ENCODE data around the gene PPP1R14B. TPM values are rescaled to one million over a fixed set of nuclear protein-coding genes. Genes with fewer than 3 reads are reported as not detected.

PPP1R14B gene
- total and polyA plus RNA-seq, 2 of the 13 experiments (the other 11 are each of a cell fraction or from before 2014, with no cell fraction given) = 110 to 148 TPM

- Histone ChIP-seq H3K27me3 (ENCODE audit: control insufficient read depth in 1 of 2, insufficient read depth in 2 of 2, low read length in 2 of 2) (no peaks in the 10 kb centered on the region; a peak in 1 of 5 replicates), H3K4me3 (replicated peaks in 1 of 3; ENCODE audit: insufficient read depth in 1 of 3, low read depth in 2 of 3, low read length in 3 of 3) (peak overlapping the region; percentile 13 to 89 (median 84); a peak in 3 of 6 replicates), H4K20me1 (ENCODE audit: insufficient read depth, low read length) (no peaks in the 10 kb centered on the region), H3K9me3 (ENCODE audit: low read length) (no peaks in the 10 kb centered on the region), H3K4me2 (ENCODE audit: low read depth, low read length) (peak overlapping the region; percentile 100), H3K9ac (ENCODE audit: insufficient read depth, low read depth, low read length) (peak overlapping the region; percentile 81), H3K27ac (ENCODE audit: extremely low read length, insufficient read depth, low read length) (no peak overlapping the region), H3K4me1 (ENCODE audit: insufficient read depth, low read length) (peaks cover 66% of the 10 kb centered on the region), H2AFZ (ENCODE audit: low read length) (no peak overlapping the region), H3K36me3 (replicated peaks in 1 of 2; ENCODE audit: control insufficient read depth in 1 of 2, insufficient read depth in 2 of 2, low read length in 2 of 2) (peaks cover 0 to 7% of the 10 kb centered on the region in 2 experiments; a peak in 2 of 5 replicates), H3K79me2 (ENCODE audit: insufficient read depth, low read length) (peaks cover 20% of the 10 kb centered on the region)
- no TSS peak for BruUV-seq (replicated peaks)
- ChIA-PET POLR2A (interaction anchor here (1.4 to 8.3 kb wide), 2 partner anchors 21 to 69 kb away, joined by 3 to 113 read pairs; partner anchors contain the start of genes PRDX5 and TRMT112), CTCF (ENCODE audit: low intra/inter-chr PET ratio, low total read pairs) (no interaction called here)
- FAIRE-seq = no peak
- ATAC-seq = no peak
- in situ Hi-C loops (cut with HindIII; ENCODE audit: extremely low pct_ligation_motif_present, low pct_unique_long_range_greater_than_20kb) = no loop called here
- 0% methylated on average over 1 of the region's 7 CpGs for WGBS (ENCODE audit: low lambda C conversion rate)
- intact Hi-C loops (cut with micrococcal nuclease; ENCODE audit: unreplicated experiment) = loop anchor here (5.0 kb wide), 1 partner anchor 54 kb away; the partner anchor contains the start of gene CATSPERZ
- no peak for DNase-seq (ENCODE audit: low spot score)
- TF ChIP-seq ZNF879 (CRISPR knock-in tag; IDR thresholded peaks at IDR 0.05) (no peak), NR2F6 (IDR thresholded peaks at IDR 0.05) (peak; percentile 12; the same call in 1 of the 2 replicates), NR2F6 (CRISPR knock-in tag; IDR thresholded peaks at IDR 0.05) (no peak), ZNF180 (CRISPR knock-in tag; IDR thresholded peaks at IDR 0.05; ENCODE audit: borderline replicate concordance, low read depth) (no peak), ZNF484 (CRISPR knock-in tag; IDR thresholded peaks at IDR 0.05; ENCODE audit: borderline replicate concordance, low read depth) (no peak), TEF (CRISPR knock-in tag; IDR thresholded peaks at IDR 0.05) (no peak), REXO4 (CRISPR knock-in tag; IDR thresholded peaks at IDR 0.05; ENCODE audit: borderline replicate concordance) (no peak), MIXL1 (CRISPR knock-in tag; IDR thresholded peaks at IDR 0.05) (no peak), ZHX1 (CRISPR knock-in tag; IDR thresholded peaks at IDR 0.05; ENCODE audit: low read depth) (no peak), ZNF7 (CRISPR knock-in tag; IDR thresholded peaks at IDR 0.05) (no peak), ZNF788 (CRISPR knock-in tag; IDR thresholded peaks at IDR 0.05; ENCODE audit: borderline replicate concordance) (peak; percentile 40; the same call in 1 of the 2 replicates), ARNT2 (CRISPR knock-in tag; IDR thresholded peaks at IDR 0.05; ENCODE audit: low read depth) (no peak), GFI1 (CRISPR knock-in tag; IDR thresholded peaks at IDR 0.05; ENCODE audit: borderline replicate concordance) (no peak), ZNF121 (CRISPR knock-in tag; IDR thresholded peaks at IDR 0.05) (no peak), ZNF703 (CRISPR knock-in tag; IDR thresholded peaks at IDR 0.05; ENCODE audit: borderline replicate concordance) (no peak), ZNF607 (CRISPR knock-in tag; IDR thresholded peaks at IDR 0.05; ENCODE audit: borderline replicate concordance) (no peak), ZNF747 (CRISPR knock-in tag; IDR thresholded peaks at IDR 0.05; ENCODE audit: borderline replicate concordance) (no peak), CSRNP2 (CRISPR knock-in tag; conservative IDR thresholded peaks at IDR 0.05; ENCODE audit: low read depth) (no peak), HOMEZ (CRISPR knock-in tag; IDR thresholded peaks at IDR 0.05; ENCODE audit: low read depth) (no peak)
Measured at GRCh38 chr11:64248578-64248977, 1.8 kb upstream of the PPP1R14B start.

Data from HepG2 (cell line).